NCI-H510A treated with DMSO at 0.1 percent for 48 hours (cell line): ENCODE data around the gene ARV1.

Source experiments
- DNase-seq: peaks from one replicate; lab custom pipeline; 2025; lab: John Stamatoyannopoulos, UW

Gene ARV1

DNA sequence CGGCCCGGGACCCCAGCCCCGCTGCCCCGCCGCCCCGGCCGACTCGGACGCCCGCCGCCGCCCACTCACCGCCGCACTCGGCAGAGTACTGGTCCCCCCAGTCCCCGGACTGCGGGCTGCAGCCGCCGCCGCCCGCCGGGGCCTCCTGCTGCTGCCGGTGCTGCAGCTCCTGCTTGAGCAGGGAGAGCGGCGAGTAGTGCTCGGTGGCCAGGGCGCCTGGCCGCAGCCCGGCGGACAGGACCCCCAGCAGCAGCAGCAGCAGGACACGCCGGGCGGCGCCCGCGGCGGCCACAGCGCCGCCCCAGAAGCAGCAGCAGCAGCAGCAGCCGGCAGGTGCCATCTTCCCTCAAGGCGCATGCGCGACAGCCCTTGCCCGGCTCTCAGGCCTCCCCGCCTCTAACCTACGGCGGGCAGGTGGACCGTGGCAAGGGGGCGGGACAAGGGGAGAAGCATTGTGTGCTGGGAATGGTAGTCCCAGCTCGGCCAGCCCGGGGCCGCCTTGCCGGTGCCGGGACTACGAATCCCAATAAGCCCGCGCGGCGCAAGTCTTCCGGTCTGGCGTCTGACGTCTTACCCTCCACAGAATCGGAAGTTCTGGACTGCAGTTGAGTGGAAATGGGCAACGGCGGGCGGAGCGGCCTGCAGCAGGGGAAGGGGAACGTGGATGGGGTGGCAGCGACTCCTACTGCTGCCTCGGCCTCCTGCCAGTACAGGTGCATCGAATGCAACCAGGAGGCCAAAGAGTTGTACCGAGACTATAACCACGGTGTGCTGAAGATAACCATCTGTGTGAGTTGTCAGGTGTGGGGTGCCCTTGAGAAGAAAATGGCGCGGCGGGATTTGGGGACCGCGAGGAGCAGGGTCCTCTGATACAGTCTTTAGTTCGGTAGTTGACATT, at the start of gene ARV1, which contains the start of gene TTC13:
Gene ARV1 (plus strand): TSS at position 604 of the 898 bp plus-strand sequence. CDS start 12 bp downstream, at position 616.
Gene TTC13 (minus strand): TSS at position 371 of the 898 bp plus-strand sequence. CDS start 31 bp downstream, at position 340.
- DNase-seq: peak; percentile 97

- DNase-seq: no peak
Observed at GRCh38 chr1:230930986-230931385, 47.9 kb upstream of the ARV1 start.

- no peak for DNase-seq
Observed at GRCh38 chr1:230935852-230936251, 43.0 kb upstream of the ARV1 start.

DNA sequence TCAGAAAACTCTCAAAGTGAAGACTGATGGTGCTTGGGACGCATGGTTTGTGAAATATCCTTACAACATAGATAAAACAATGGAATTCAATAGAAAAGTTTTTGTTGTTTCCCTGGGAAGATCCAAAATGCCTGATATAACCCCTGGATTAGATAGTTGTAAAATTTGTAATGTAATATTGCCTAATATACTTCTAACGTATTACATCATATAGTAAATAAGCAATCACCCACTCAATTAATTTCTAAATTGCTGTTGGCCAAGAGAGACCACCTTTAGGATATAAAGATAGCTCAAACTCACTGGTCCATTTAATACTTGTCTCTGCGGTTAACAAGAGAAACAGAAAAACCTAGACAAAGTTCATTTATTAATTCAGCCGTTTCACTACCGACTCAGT, 42.4 kb upstream of the ARV1 start:
- DNase-seq: no peak

DNA sequence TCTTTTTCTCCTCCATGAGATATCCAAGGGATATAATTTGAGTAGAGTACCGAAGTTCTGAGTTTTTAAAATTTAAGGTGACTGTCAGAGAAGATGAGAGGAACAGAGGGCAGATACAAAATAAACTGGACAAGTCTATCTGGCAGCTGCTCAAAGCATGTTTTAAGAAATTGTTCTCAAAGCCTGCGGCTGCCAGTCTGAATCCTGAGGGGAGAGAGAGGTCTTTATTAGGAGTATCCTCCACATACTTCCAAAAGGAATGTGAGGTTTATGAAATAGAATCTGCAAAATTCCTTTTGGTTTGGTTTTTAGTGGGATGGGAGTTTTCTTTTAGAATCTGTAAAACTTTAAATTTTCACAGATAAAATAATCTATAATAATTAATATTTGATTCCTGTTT, 41.5 kb upstream of the ARV1 start:
- no peak for DNase-seq

GRCh38 chr1:230938924-230939368, 39.9 kb upstream of the ARV1 start:
- DNase-seq: no peak

GRCh38 chr1:230939806-230940489, 38.9 kb upstream of the ARV1 start:
- DNase-seq: no peak

- no peak for DNase-seq
Observed at GRCh38 chr1:230940848-230941247, 38.0 kb upstream of the ARV1 start.

- DNase-seq: no peak
Observed at GRCh38 chr1:230943048-230943593, 35.8 kb upstream of the ARV1 start.

GRCh38 chr1:230948301-230948700, 30.6 kb upstream of the ARV1 start:
- no peak for DNase-seq

DNA sequence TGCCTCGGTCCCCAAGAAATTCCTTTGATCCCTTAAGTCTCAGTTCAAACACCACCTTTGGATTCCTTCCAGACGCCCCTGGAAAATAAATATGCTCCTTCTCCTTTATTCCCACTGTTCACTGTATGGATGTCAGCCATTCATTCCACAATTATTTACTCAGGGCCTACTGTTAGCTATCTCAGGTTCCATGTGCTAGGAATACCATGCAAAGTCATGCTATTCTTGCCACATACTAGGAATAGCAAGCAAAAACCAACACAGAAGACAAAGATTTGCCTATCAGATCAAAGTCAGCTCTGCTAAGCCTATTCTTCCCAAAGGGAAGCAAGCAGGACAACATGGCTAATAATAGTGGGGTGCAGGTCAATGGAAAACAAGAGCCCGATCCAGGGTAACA, 30.0 kb upstream of the ARV1 start:
- DNase-seq: no peak

- DNase-seq: no peak
Observed at GRCh38 chr1:230950404-230950803, 28.5 kb upstream of the ARV1 start.

- DNase-seq: no peak
Observed at GRCh38 chr1:230957580-230957989, 21.3 kb upstream of the ARV1 start.

GRCh38 chr1:230958370-230958769, 20.5 kb upstream of the ARV1 start:
- DNase-seq: no peak

- DNase-seq: no peak
Observed at GRCh38 chr1:230964896-230965295, 14.0 kb upstream of the ARV1 start.

DNA sequence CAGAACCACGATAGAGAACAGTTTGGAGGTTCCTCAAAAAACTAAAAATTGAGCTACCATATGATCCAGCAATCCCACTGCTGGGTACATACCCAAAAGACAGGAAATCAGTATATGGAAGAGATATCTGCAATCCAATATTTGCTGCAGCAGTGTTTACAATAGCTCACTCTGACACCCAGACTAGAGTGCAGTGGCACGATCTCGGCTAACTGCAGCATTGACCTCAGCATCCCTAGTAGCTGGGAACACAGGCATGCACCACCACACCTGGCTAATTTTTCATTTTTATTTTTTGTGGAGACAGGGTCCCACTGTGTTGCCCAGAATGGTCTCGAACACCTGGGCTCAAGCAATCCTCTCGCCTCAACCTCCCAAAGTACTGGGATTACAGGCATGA, 13.4 kb upstream of the ARV1 start:
- DNase-seq: no peak

- no peak for DNase-seq
Observed at GRCh38 chr1:230966358-230966873, 12.5 kb upstream of the ARV1 start.

DNA sequence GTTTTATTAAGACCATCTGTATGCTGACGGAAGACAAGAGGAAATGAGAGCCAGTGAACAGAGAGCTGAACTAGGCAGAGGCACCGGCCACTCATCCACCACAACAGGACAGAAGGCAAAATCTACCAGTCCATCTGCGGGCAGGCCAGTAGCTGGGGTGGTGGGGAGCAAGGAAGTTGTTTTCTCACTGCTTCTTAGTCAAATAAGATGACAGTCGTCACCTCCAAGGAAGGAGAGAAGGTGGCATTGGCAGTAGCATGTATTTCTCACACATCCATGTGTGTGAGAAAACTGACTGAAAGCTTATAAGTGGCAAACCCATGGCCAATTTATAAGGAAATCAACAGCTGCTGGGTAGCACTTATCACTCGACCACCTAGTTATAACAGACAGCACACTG, 8.5 kb upstream of the ARV1 start:
- DNase-seq: no peak

- DNase-seq: no peak
Observed at GRCh38 chr1:230971771-230972170, 7.1 kb upstream of the ARV1 start.

DNA sequence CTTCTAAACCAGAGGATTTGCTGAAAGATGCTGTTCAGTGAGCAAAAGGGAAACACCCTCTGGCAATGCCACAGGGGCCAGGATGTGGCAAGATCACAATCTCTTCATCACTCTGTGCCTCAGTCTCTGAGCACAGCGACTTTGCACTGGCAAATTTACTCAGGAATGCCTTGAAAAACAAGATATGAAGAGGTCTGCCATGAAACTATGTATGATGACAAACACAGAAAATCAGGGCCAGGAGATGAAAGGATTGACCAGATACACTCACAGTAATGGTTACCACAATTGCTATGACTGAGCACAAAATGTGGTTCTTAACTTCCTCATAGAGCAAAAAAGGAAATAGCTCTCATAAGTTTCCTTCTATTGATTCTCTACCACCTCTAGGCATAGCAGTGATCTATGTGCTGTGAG, 6.0 kb upstream of the ARV1 start:
- no peak for DNase-seq

DNA sequence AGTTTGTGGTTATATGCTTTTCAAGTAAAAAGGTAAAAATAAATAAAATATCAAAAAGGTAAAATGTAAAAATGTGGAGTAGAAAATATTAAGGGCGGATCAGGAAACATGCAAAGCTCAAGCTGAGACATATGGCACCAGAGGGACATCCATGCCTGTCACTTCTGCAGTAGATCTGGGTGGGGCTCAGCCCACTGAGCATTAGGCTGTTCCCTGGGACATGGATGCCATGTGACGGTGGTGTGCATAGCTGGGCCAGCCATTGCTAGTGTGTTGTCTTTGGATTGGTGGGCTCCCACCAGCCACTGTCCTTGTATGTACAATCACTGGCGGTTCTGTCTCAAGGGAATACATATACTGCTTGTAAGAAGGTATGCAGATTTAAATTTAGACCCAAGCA, 3.3 kb upstream of the ARV1 start:
- no peak for DNase-seq

DNA sequence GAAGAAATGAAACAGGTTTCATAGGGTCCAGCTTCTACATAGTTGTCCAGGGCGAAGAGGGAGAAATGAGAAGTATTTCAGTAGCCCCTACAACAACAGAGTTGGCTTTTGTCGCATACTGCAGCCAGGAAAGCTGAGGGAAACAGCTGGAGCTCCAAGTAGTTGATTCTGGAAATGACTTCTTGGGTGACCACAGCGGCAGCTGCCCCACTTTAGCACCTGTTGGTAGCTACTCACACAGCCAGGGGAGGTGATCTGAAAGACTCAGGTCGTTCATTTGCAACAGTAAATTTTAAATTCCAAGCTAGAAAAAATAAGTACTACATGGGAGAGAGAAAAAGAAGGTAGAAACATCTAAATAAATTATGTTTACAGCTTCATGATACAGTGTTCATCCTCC, 2.5 kb upstream of the ARV1 start:
- DNase-seq: no peak
